B cell (primary cell): ENCODE data around the gene C1orf87. TPM values are rescaled to one million over a fixed set of nuclear protein-coding genes. Genes with fewer than 3 reads are reported as not detected.

Experiments used
- ATAC-seq: fragments of 200-7000 bp; cut with Tn5 transposase; one replicate; pipeline ENCODE4 v1.10.0; 2021; ENCODE audit warnings: low read depth, mild to moderate bottlenecking, moderate number of reproducible peaks, moderate library complexity
- CTCF ChIA-PET: fragments of 350-600 bp; sonication (Branson Sonifier 250); formaldehyde crosslinking; loops from one replicate; lab custom pipeline; 2021; ENCODE audit warnings: antibody characterized with exemption, inconsistent platforms; lab: Charles Lee
- POLR2A ChIA-PET: fragments of 350-600 bp; sonication (Branson Sonifier 250); formaldehyde crosslinking; loops from one replicate; lab custom pipeline; 2021; ENCODE audit warnings: antibody characterized with exemption; lab: Charles Lee
- DNase-seq: peaks from one replicate; pipeline ENCODE4 v3.0.0; 2013
- H2AFZ ChIP-seq: 2 replicates; pipeline ENCODE4 v1.6.1; 2012; ENCODE audit warnings: mild to moderate bottlenecking, low read depth, low read length; ENCODE audit not compliant: insufficient read depth, poor library complexity, severe bottlenecking
- H3K27ac ChIP-seq, 2 donors: 1 replicate in 1 of 2; 2 replicates in 1 of 2; pipeline ENCODE4 v1.5.1; 2012 to 2013; ENCODE audit warnings: low read length in 2 of 2, mild to moderate bottlenecking in 2 of 2, moderate library complexity in 1 of 2
- H3K27me3 ChIP-seq, 4 experiments: fragments of 200-600 bp in 1 of 4; sonication (generic) in 1 of 4; replicated peaks in 1 of 4; 1 replicate in 2 of 4; 2 replicates in 2 of 4; pipeline versions ENCODE4 v1.6.1 to v1.7.0; 2013 to 2016; ENCODE audit warnings: low read length in 3 of 4, mild to moderate bottlenecking in 2 of 4, mixed read lengths in 1 of 4, moderate library complexity in 1 of 4; ENCODE audit not compliant: insufficient read depth in 4 of 4, control insufficient read depth in 3 of 4; ENCODE audit errors: control extremely low read depth in 1 of 4
- H3K36me3 ChIP-seq, 2 experiments: replicated peaks in 1 of 2; 1 replicate in 1 of 2; 2 replicates in 1 of 2; pipeline versions ENCODE4 v1.6.1 to v1.7.1; 2013; ENCODE audit warnings: low read length in 1 of 2; ENCODE audit not compliant: insufficient read depth in 2 of 2, control insufficient read depth in 1 of 2; ENCODE audit errors: control extremely low read depth in 1 of 2, extremely low read depth in 1 of 2
- H3K4me1 ChIP-seq, 2 donors: fragments of 200-600 bp in 1 of 2; sonication (generic) in 1 of 2; 1 replicate in 1 of 2; 2 replicates in 1 of 2; pipeline versions ENCODE4 v1.5.1 to v1.6.1; 2013 to 2017; ENCODE audit warnings: low read length in 2 of 2; ENCODE audit not compliant: control insufficient read depth in 2 of 2, insufficient read depth in 2 of 2
- H3K4me2 ChIP-seq: replicated peaks from 2 replicates; pipeline ENCODE3; 2012; ENCODE audit warnings: mild to moderate bottlenecking, low read depth, low read length; ENCODE audit not compliant: poor library complexity, severe bottlenecking
- H3K4me3 ChIP-seq, 5 experiments: fragments of 200-600 bp in 1 of 5; sonication (generic) in 1 of 5; 1 replicate in 3 of 5; 2 replicates in 2 of 5; pipeline versions ENCODE4 v1.5.1 to v1.7.0; 2011 to 2016; ENCODE audit warnings: low read length in 4 of 5, mild to moderate bottlenecking in 4 of 5, low read depth in 2 of 5, control low read depth in 1 of 5, moderate library complexity in 1 of 5; ENCODE audit not compliant: insufficient read depth in 1 of 5; ENCODE audit errors: control extremely low read depth in 1 of 5, extremely low read depth in 1 of 5
- H3K79me2 ChIP-seq: fragments of 200-600 bp; sonication (generic); one replicate; pipeline ENCODE4 v1.6.0; 2016; ENCODE audit warnings: low read length; ENCODE audit not compliant: control insufficient read depth, insufficient read depth
- H3K9ac ChIP-seq: fragments of 200-600 bp; sonication (generic); 2 replicates; pipeline ENCODE4 v1.6.1; 2017; ENCODE audit warnings: mild to moderate bottlenecking, low read length, moderate library complexity
- H3K9me3 ChIP-seq, 3 donors: one replicate each; pipeline versions ENCODE4 v1.6.1 to v1.7.1; 2013; ENCODE audit warnings: low read length in 2 of 3; ENCODE audit not compliant: control insufficient read depth in 2 of 3, insufficient read depth in 1 of 3; ENCODE audit errors: control extremely low read depth in 1 of 3
- H4K20me1 ChIP-seq: 2 replicates; pipeline ENCODE4 v1.6.0; 2012; ENCODE audit warnings: mild to moderate bottlenecking, low read length; ENCODE audit not compliant: insufficient read depth, control insufficient read depth, poor library complexity, severe bottlenecking
- H3K27ac Mint-ChIP-seq: one replicate; pipeline ENCODE4 v1.8.0; 2021; ENCODE audit warnings: mixed read lengths
- H3K27me3 Mint-ChIP-seq: one replicate; pipeline ENCODE4 v1.8.0; 2021; ENCODE audit warnings: mixed read lengths
- H3K4me1 Mint-ChIP-seq: one replicate; pipeline ENCODE4 v1.8.0; 2021; ENCODE audit warnings: mixed read lengths
- H3K4me3 Mint-ChIP-seq: one replicate; pipeline ENCODE4 v1.8.0; 2021; ENCODE audit warnings: mixed read lengths
- H3K9me3 Mint-ChIP-seq: one replicate; pipeline ENCODE4 v1.8.0; 2022; ENCODE audit warnings: mixed read lengths; ENCODE audit not compliant: insufficient read depth
- CTCF ChIP-seq: fragments of 200-600 bp; IDR thresholded peaks from one replicate; pipeline ENCODE4 v1.8.0; 2022; ENCODE audit warnings: antibody characterized with exemption, mild to moderate bottlenecking
- EZH2 ChIP-seq: IDR thresholded peaks from 2 replicates; pipeline ENCODE4 v1.6.1; 2012; ENCODE audit warnings: borderline replicate concordance, low read depth, mild to moderate bottlenecking, moderate library complexity, low read length; ENCODE audit not compliant: insufficient read depth, poor library complexity, severe bottlenecking
- WGBS: methylation state at CpG from one replicate; pipeline ENCODE4 v1.1.5; 2013; ENCODE audit warnings: missing lambda C conversion rate; ENCODE audit not compliant: insufficient coverage; 5-methylcytosine and 5-hydroxymethylcytosine counted together
- intact Hi-C: fragments of 100-400 bp; cut with micrococcal nuclease; formaldehyde crosslinking; loops from one replicate; pipeline ENCODE4 v1.10.0; 2022
- polyA plus RNA-seq: library from polyadenylated mRNA; depleted of rRNA; stranded (reverse); fragments of >200 nt; gene quantifications from 2 replicates; pipeline ENCODE4 v1.2.3, GENCODE V29; 2012
- total RNA-seq, 2 donors: library from RNA; stranded (reverse); fragments of 120-200 nt in 1 of 2; gene quantifications; 1 replicate in 1 of 2; 2 replicates in 1 of 2; pipeline versions ENCODE4 v1.2.3 to v1.2.4, GENCODE V29; 2013 to 2022

Gene C1orf87
- total and polyA plus RNA-seq, 2 donors (not counting 1 experiment from before 2014, with no cell fraction given) = not detected

GRCh38 chr1:60113596-60113995 lies 40.0 kb upstream of the C1orf87 start:
- Histone ChIP-seq H3K27ac (no peak overlapping the region), H3K9me3 (no peaks in the 10 kb centered on the region), H3K4me3 (no peak overlapping the region), H3K9ac (no peak overlapping the region), H3K4me1 (no peaks in the 10 kb centered on the region), H3K36me3 (no peaks in the 10 kb centered on the region), H2AFZ (no peak overlapping the region), H3K79me2 (no peaks in the 10 kb centered on the region), H3K4me2 (no peak overlapping the region), H3K27me3 (no peaks in the 10 kb centered on the region), H4K20me1 (no peaks in the 10 kb centered on the region)
- peaks cover 3% of the 10 kb centered on the region for H3K9me3 Mint-ChIP-seq
- no peak overlapping the region for H3K4me3 Mint-ChIP-seq
- ATAC-seq (no peak), DNase-seq (no peak)
- no CpG with 5 or more reads among the region's 1 CpG for WGBS
- peaks cover 3% of the 10 kb centered on the region for H3K27me3 Mint-ChIP-seq
- no peaks in the 10 kb centered on the region for H3K4me1 Mint-ChIP-seq
- CTCF ChIA-PET = interaction anchor here (1.5 kb wide), 1 partner anchor 8 kb away, joined by 3 read pairs; no protein-coding TSS in a partner anchor
- no peak overlapping the region for H3K27ac Mint-ChIP-seq
- POLR2A ChIA-PET = no interaction called here
- intact Hi-C loops = no loop called here
- no peak for TF ChIP-seq CTCF
- TF ChIP-seq EZH2 = no peak

GRCh38 chr1:60113028-60113427 lies 39.5 kb upstream of the C1orf87 start:
- H3K4me3 Mint-ChIP-seq = no peak overlapping the region
- DNase-seq (no peak), ATAC-seq (no peak)
- H3K79me2 ChIP-seq = no peaks in the 10 kb centered on the region
- H3K4me2 ChIP-seq = no peak overlapping the region
- no peak overlapping the region for H3K4me3 ChIP-seq
- H4K20me1 ChIP-seq = no peaks in the 10 kb centered on the region
- no peaks in the 10 kb centered on the region for H3K36me3 ChIP-seq
- H3K27me3 ChIP-seq = no peaks in the 10 kb centered on the region
- H3K4me1 ChIP-seq = no peaks in the 10 kb centered on the region
- no peaks in the 10 kb centered on the region for H3K9me3 ChIP-seq
- no peak overlapping the region for H3K27ac Mint-ChIP-seq
- ChIA-PET CTCF (no interaction called here), POLR2A (no interaction called here)
- H2AFZ ChIP-seq = no peak overlapping the region
- H3K9ac ChIP-seq = no peak overlapping the region
- H3K27me3 Mint-ChIP-seq = peaks cover 3% of the 10 kb centered on the region
- H3K27ac ChIP-seq = no peak overlapping the region
- no peak for TF ChIP-seq EZH2
- no peak for TF ChIP-seq CTCF
- no peaks in the 10 kb centered on the region for H3K4me1 Mint-ChIP-seq
- WGBS = 100% methylated on average over 1 of the region's 2 CpGs
- intact Hi-C loops = no loop called here
- peaks cover 3% of the 10 kb centered on the region for H3K9me3 Mint-ChIP-seq
